Activated CD8-positive, alpha-beta T cell treated with anti-CD3 and anti-CD28 coated beads, Interleukin-2, amount 10 ng/mL, durations not matched to agents 7 days and 5 days (primary cell): Measurements from ENCODE around the gene FHIT. TPM values are rescaled to one million over a fixed set of nuclear protein-coding genes. Genes with fewer than 3 reads are reported as not detected.

Experiments used
- ATAC-seq: fragments of 150-1000 bp; cut with Tn5 transposase; one replicate; pipeline ENCODE4 v1.10.0; 2021; ENCODE audit warnings: moderate library complexity
- CTCF ChIA-PET: fragments of 350-600 bp; sonication (Branson Sonifier 250); formaldehyde crosslinking; loops from one replicate; lab custom pipeline; 2021; ENCODE audit warnings: antibody characterized with exemption; lab: Charles Lee
- POLR2A ChIA-PET: fragments of 350-600 bp; sonication (Branson Sonifier 250); formaldehyde crosslinking; loops from one replicate; lab custom pipeline; 2021; ENCODE audit warnings: antibody characterized with exemption; lab: Charles Lee
- DNase-seq: peaks from one replicate; pipeline ENCODE4 v3.0.0-alpha.2; 2020
- H3K27ac Mint-ChIP-seq: one replicate; pipeline ENCODE4 v1.8.0; 2021; ENCODE audit warnings: mild to moderate bottlenecking, mixed read lengths
- H3K27me3 Mint-ChIP-seq: one replicate; pipeline ENCODE4 v1.8.0; 2021; ENCODE audit warnings: low read depth, mixed read lengths
- H3K36me3 Mint-ChIP-seq: one replicate; pipeline ENCODE4 v1.8.0; 2021; ENCODE audit warnings: low read depth, mixed read lengths
- H3K4me1 Mint-ChIP-seq: one replicate; pipeline ENCODE4 v1.8.0; 2021; ENCODE audit warnings: low read depth, mixed read lengths
- H3K4me3 Mint-ChIP-seq: one replicate; pipeline ENCODE4 v1.8.0; 2021; ENCODE audit warnings: mild to moderate bottlenecking, mixed read lengths
- H3K9me3 Mint-ChIP-seq: one replicate; pipeline ENCODE4 v1.8.0; 2022; ENCODE audit warnings: mixed read lengths; ENCODE audit not compliant: insufficient read depth
- total RNA-seq, 2 experiments: library from RNA; stranded (reverse); gene quantifications; one replicate each; pipeline ENCODE4 v1.2.3, GENCODE V29; 2021

The FHIT gene
- total RNA-seq, 2 experiments from 2014 or later, result 4.8 TPM

GRCh38 chr3:60000311-60001105, 1250.7 kb downstream of the FHIT start:
- ChIA-PET POLR2A (no interaction called here), CTCF (interaction anchor here (3.5 kb wide), 1 partner anchor 10 kb away, joined by 17 read pairs; no protein-coding TSS in a partner anchor)
- no peaks in the 10 kb centered on the region for H3K27me3 Mint-ChIP-seq
- H3K9me3 Mint-ChIP-seq, result no peaks in the 10 kb centered on the region
- peaks cover 31% of the 10 kb centered on the region for H3K36me3 Mint-ChIP-seq
- ATAC-seq (no peak), DNase-seq (no peak)
- H3K27ac Mint-ChIP-seq, result no peak overlapping the region
- no peak overlapping the region for H3K4me3 Mint-ChIP-seq
- H3K4me1 Mint-ChIP-seq, result peaks cover 41% of the 10 kb centered on the region

GRCh38 chr3:59998058-59998457, 1253.2 kb downstream of the FHIT start:
- no peak for DNase-seq
- Mint-ChIP-seq H3K36me3 (peaks cover 33% of the 10 kb centered on the region), H3K9me3 (no peaks in the 10 kb centered on the region), H3K27me3 (no peaks in the 10 kb centered on the region), H3K27ac (no peak overlapping the region), H3K4me3 (no peak overlapping the region), H3K4me1 (peaks cover 48% of the 10 kb centered on the region)
- ATAC-seq, result no peak
- CTCF ChIA-PET, result no interaction called here
- POLR2A ChIA-PET, result no interaction called here

- ChIA-PET POLR2A (no interaction called here), CTCF (interaction anchor here (0.7 kb wide), 1 partner anchor 12 kb away, joined by 3 read pairs; no protein-coding TSS in a partner anchor)
- peaks cover 48% of the 10 kb centered on the region for H3K4me1 Mint-ChIP-seq
- H3K9me3 Mint-ChIP-seq, result no peaks in the 10 kb centered on the region
- ATAC-seq (no peak), DNase-seq (no peak)
- peaks cover 32% of the 10 kb centered on the region for H3K36me3 Mint-ChIP-seq
- no peak overlapping the region for H3K4me3 Mint-ChIP-seq
- no peaks in the 10 kb centered on the region for H3K27me3 Mint-ChIP-seq
- H3K27ac Mint-ChIP-seq, result no peak overlapping the region
Measured at GRCh38 chr3:59997583-59997982, 1253.7 kb downstream of the FHIT start.

GRCh38 chr3:59996056-59996455, 1255.2 kb downstream of the FHIT start:
- ATAC-seq, result no peak
- no peaks in the 10 kb centered on the region for H3K27me3 Mint-ChIP-seq
- ChIA-PET POLR2A (no interaction called here), CTCF (no interaction called here)
- H3K27ac Mint-ChIP-seq, result no peak overlapping the region
- no peak overlapping the region for H3K4me3 Mint-ChIP-seq
- no peaks in the 10 kb centered on the region for H3K9me3 Mint-ChIP-seq
- H3K4me1 Mint-ChIP-seq, result peaks cover 37% of the 10 kb centered on the region
- peaks cover 22% of the 10 kb centered on the region for H3K36me3 Mint-ChIP-seq
- DNase-seq, result no peak

- ATAC-seq, result no peak
- Mint-ChIP-seq H3K36me3 (peaks cover 18% of the 10 kb centered on the region), H3K27ac (no peak overlapping the region), H3K27me3 (no peaks in the 10 kb centered on the region), H3K4me3 (no peak overlapping the region), H3K9me3 (no peaks in the 10 kb centered on the region), H3K4me1 (peaks cover 33% of the 10 kb centered on the region)
- ChIA-PET CTCF (interaction anchor here (0.7 to 0.8 kb wide), 2 partner anchors 15 to 381 kb away, joined by 3 read pairs; no protein-coding TSS in a partner anchor), POLR2A (no interaction called here)
- DNase-seq, result no peak
Measured at GRCh38 chr3:59995563-59995962, 1255.7 kb downstream of the FHIT start.

- DNase-seq, result no peak
- ChIA-PET CTCF (interaction anchor here (0.7 to 0.8 kb wide), 2 partner anchors 16 to 381 kb away, joined by 3 read pairs; no protein-coding TSS in a partner anchor), POLR2A (no interaction called here)
- Mint-ChIP-seq H3K27me3 (no peaks in the 10 kb centered on the region), H3K4me1 (peaks cover 30% of the 10 kb centered on the region), H3K36me3 (peaks cover 15% of the 10 kb centered on the region), H3K4me3 (no peak overlapping the region), H3K9me3 (no peaks in the 10 kb centered on the region), H3K27ac (no peak overlapping the region)
- ATAC-seq, result no peak
Measured at GRCh38 chr3:59994732-59995304, 1256.4 kb downstream of the FHIT start.

GRCh38 chr3:59992578-59992977, 1258.7 kb downstream of the FHIT start:
- no peaks in the 10 kb centered on the region for H3K27me3 Mint-ChIP-seq
- DNase-seq (no peak), ATAC-seq (no peak)
- peaks cover 15% of the 10 kb centered on the region for H3K36me3 Mint-ChIP-seq
- H3K4me3 Mint-ChIP-seq, result no peak overlapping the region
- POLR2A ChIA-PET, result no interaction called here
- H3K9me3 Mint-ChIP-seq, result no peaks in the 10 kb centered on the region
- H3K4me1 Mint-ChIP-seq, result peaks cover 36% of the 10 kb centered on the region
- no peak overlapping the region for H3K27ac Mint-ChIP-seq
- CTCF ChIA-PET, result interaction anchor here (2.0 kb wide), 1 partner anchor 18 kb away, joined by 5 read pairs; no protein-coding TSS in a partner anchor

GRCh38 chr3:59990915-59991314, 1260.3 kb downstream of the FHIT start:
- Mint-ChIP-seq H3K4me3 (no peak overlapping the region), H3K4me1 (peaks cover 27% of the 10 kb centered on the region), H3K27me3 (no peaks in the 10 kb centered on the region), H3K36me3 (peaks cover 10% of the 10 kb centered on the region), H3K27ac (no peak overlapping the region), H3K9me3 (no peaks in the 10 kb centered on the region)
- ChIA-PET POLR2A (no interaction called here), CTCF (no interaction called here)
- ATAC-seq (no peak), DNase-seq (no peak)

- POLR2A ChIA-PET, result no interaction called here
- ATAC-seq, result no peak
Measured at GRCh38 chr3:59982510-59982909, 1268.7 kb downstream of the FHIT start.

GRCh38 chr3:59981377-59981776, 1269.9 kb downstream of the FHIT start:
- CTCF ChIA-PET, result no interaction called here
- ATAC-seq, result no peak
- Mint-ChIP-seq H3K27ac (no peak overlapping the region), H3K36me3 (peaks cover 13% of the 10 kb centered on the region), H3K4me1 (peaks cover 33% of the 10 kb centered on the region), H3K27me3 (no peaks in the 10 kb centered on the region), H3K4me3 (no peak overlapping the region), H3K9me3 (peaks cover 18% of the 10 kb centered on the region)
- no peak for DNase-seq
- POLR2A ChIA-PET, result no interaction called here

More at GRCh38 chr3:59982510-59982909, 1268.7 kb downstream of the FHIT start:
- peaks cover 13% of the 10 kb centered on the region for H3K36me3 Mint-ChIP-seq
- H3K4me3 Mint-ChIP-seq, result no peak overlapping the region
- CTCF ChIA-PET, result interaction anchor here (0.6 kb wide), 1 partner anchor 250 kb away, joined by 3 read pairs; no protein-coding TSS in a partner anchor
- H3K4me1 Mint-ChIP-seq, result peaks cover 33% of the 10 kb centered on the region
- H3K27ac Mint-ChIP-seq, result no peak overlapping the region
- H3K9me3 Mint-ChIP-seq, result peaks cover 18% of the 10 kb centered on the region
- H3K27me3 Mint-ChIP-seq, result no peaks in the 10 kb centered on the region
- no peak for DNase-seq

GRCh38 chr3:59980576-59980975, 1270.7 kb downstream of the FHIT start:
- H3K4me1 Mint-ChIP-seq, result peaks cover 28% of the 10 kb centered on the region
- no peaks in the 10 kb centered on the region for H3K27me3 Mint-ChIP-seq
- ATAC-seq (no peak), DNase-seq (no peak)
- peaks cover 20% of the 10 kb centered on the region for H3K9me3 Mint-ChIP-seq
- CTCF ChIA-PET, result interaction anchor here (0.9 to 1.6 kb wide), 3 partner anchors 23 to 405 kb away, joined by 3 to 7 read pairs (median 3); no protein-coding TSS in a partner anchor
- no peak overlapping the region for H3K27ac Mint-ChIP-seq
- peaks cover 16% of the 10 kb centered on the region for H3K36me3 Mint-ChIP-seq
- H3K4me3 Mint-ChIP-seq, result no peak overlapping the region
- POLR2A ChIA-PET, result no interaction called here

GRCh38 chr3:59979542-59979941, 1271.7 kb downstream of the FHIT start:
- DNase-seq (no peak), ATAC-seq (no peak)
- POLR2A ChIA-PET, result interaction anchor here (0.6 kb wide), 1 partner anchor 48 kb away, joined by 3 read pairs; no protein-coding TSS in a partner anchor

More at GRCh38 chr3:59979542-59979941, 1271.7 kb downstream of the FHIT start:
- no peaks in the 10 kb centered on the region for H3K27me3 Mint-ChIP-seq
- peaks cover 26% of the 10 kb centered on the region for H3K4me1 Mint-ChIP-seq
- H3K27ac Mint-ChIP-seq, result no peak overlapping the region
- peaks cover 15% of the 10 kb centered on the region for H3K9me3 Mint-ChIP-seq
- no peak overlapping the region for H3K4me3 Mint-ChIP-seq
- H3K36me3 Mint-ChIP-seq, result peaks cover 13% of the 10 kb centered on the region
- CTCF ChIA-PET, result interaction anchor here (0.9 to 1.6 kb wide), 2 partner anchors 122 to 404 kb away, joined by 3 to 7 read pairs; no protein-coding TSS in a partner anchor
